ENCODE results near the gene STIM1.

DNA sequence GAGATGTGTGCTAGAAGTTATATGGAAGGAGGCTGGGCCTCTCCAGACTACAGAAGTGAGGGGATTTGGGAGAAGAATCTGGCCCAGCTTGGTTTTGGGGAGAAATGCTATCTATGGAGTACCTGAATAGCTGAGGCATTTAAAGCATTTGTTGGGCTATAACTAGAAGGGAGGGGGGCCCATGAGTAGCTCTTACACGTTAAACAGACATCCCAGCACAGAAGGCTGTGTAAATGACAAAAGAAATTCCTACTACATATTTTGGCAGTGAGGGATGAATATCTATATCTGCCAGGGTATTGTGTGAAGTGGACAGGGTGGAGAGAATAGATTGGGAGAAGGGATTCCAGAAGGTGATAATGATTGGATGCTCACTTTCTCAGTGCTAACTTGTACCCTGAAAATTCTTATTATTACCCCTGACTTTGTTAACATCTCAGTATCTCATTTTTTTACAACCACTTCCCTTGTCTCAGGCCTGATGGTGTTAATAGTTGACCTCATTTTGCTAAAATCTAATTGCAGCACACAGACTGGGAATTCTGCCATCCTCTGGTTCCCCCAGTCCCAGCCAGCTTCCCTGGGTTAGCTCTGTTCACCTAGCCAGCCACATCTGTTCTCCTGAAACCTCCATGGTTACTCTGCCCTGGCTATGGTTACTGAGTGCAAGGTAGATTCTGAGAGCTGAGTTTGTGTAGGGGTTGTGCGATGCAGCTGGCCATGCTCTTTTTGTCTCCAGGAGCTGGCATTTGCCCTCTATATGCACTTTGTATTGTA lies 210.3 kb downstream of the STIM1 start:
- TF ChIP-seq EZH2phosphoT487 (conservative IDR thresholded peaks at IDR 0.05; ENCODE audit: low read length) = no peak
- TF ChIP-seq, protein P1, sequence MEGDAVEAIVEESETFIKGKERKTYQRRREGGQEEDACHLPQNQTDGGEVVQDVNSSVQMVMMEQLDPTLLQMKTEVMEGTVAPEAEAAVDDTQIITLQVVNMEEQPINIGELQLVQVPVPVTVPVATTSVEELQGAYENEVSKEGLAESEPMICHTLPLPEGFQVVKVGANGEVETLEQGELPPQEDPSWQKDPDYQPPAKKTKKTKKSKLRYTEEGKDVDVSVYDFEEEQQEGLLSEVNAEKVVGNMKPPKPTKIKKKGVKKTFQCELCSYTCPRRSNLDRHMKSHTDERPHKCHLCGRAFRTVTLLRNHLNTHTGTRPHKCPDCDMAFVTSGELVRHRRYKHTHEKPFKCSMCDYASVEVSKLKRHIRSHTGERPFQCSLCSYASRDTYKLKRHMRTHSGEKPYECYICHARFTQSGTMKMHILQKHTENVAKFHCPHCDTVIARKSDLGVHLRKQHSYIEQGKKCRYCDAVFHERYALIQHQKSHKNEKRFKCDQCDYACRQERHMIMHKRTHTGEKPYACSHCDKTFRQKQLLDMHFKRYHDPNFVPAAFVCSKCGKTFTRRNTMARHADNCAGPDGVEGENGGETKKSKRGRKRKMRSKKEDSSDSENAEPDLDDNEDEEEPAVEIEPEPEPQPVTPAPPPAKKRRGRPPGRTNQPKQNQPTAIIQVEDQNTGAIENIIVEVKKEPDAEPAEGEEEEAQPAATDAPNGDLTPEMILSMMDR (IDR thresholded peaks at IDR 0.05; ENCODE audit: insufficient read depth, low read length, poor library complexity, severe bottlenecking) = no peak

Data from SU-DHL-6 (cell line).